HCT116 (cell line): ENCODE data around the gene ZNF536. TPM values are rescaled to one million over a fixed set of nuclear protein-coding genes. Genes with fewer than 3 reads are reported as not detected.

Experiments used
- ATAC-seq: fragments of 200-7000 bp; cut with Tn5 transposase; 2 replicates; pipeline ENCODE4 v1.9.1; 2020; ENCODE audit warnings: mild to moderate bottlenecking, moderate library complexity
- BruUV-seq: library from RNA; stranded (reverse); fragments of 400-500 nt; replicated peaks from 2 replicates; lab custom pipeline; 2021; lab: Mats Ljungman, UMichigan
- CTCF ChIA-PET: fragments of 300-600 bp; sonication (Branson Sonifier 250); formaldehyde crosslinking; loops from one replicate; lab custom pipeline; 2021; ENCODE audit warnings: antibody characterized with exemption; lab: Charles Lee
- POLR2A ChIA-PET: fragments of 300-600, 350-600 bp; sonication (Branson Sonifier 250); formaldehyde crosslinking; loops from one replicate; lab custom pipeline; 2021; ENCODE audit warnings: antibody characterized with exemption; lab: Charles Lee
- RAD21 ChIA-PET, 2 experiments: fragments of 300-600 bp; sonication (Branson Sonifier 250); formaldehyde crosslinking; loops; one replicate each; lab custom pipeline; 2023; ENCODE audit warnings: low total read pairs in 2 of 2; ENCODE audit not compliant: uncharacterized antibody in 2 of 2, unreplicated experiment in 2 of 2, low non-redundant PET in 1 of 2; lab: Charles Lee
- DNase-seq: peaks from one replicate; pipeline ENCODE4 v3.0.0-alpha.2; 2010; ENCODE audit warnings: low read depth, low spot score
- H2AFZ ChIP-seq: fragments of 200-600 bp; shearing (Covaris generic), sonication (generic); 2 replicates; pipeline ENCODE4 v1.6.1; 2017; ENCODE audit warnings: low read depth, mixed run types, mixed read lengths, antibody characterized with exemption, low read length; ENCODE audit not compliant: poor library complexity, severe bottlenecking
- H3K27ac ChIP-seq: 2 replicates; pipeline ENCODE4 v1.5.1; 2012; ENCODE audit warnings: low read depth, low read length
- H3K27me3 ChIP-seq: fragments of 200-600 bp; sonication (generic); 2 replicates; pipeline ENCODE4 v1.6.1; 2016; ENCODE audit warnings: mixed run types, low read length, mixed read lengths; ENCODE audit not compliant: insufficient read depth
- H3K36me3 ChIP-seq, 2 experiments: fragments of 200-500 bp in 1 of 2; fragments of 200-600 bp in 1 of 2; sonication (Bioruptor generic) in 1 of 2; sonication (generic) in 1 of 2; 2 replicates each; pipeline versions ENCODE4 v1.5.1 to v1.6.1; 2014 to 2016; ENCODE audit warnings: low read length in 2 of 2, inconsistent platforms in 1 of 2, mixed read lengths in 1 of 2, mixed run types in 1 of 2; ENCODE audit not compliant: insufficient read depth in 2 of 2, control insufficient read depth in 1 of 2
- H3K4me1 ChIP-seq, 2 experiments: fragments of 200-600 bp in 1 of 2; sonication (generic) in 1 of 2; 2 replicates each; pipeline versions ENCODE4 v1.5.1 to v1.6.1; 2012 to 2017; ENCODE audit warnings: low read length in 2 of 2, inconsistent platforms in 1 of 2, mild to moderate bottlenecking in 1 of 2, mixed read lengths in 1 of 2, mixed run types in 1 of 2, moderate library complexity in 1 of 2; ENCODE audit not compliant: insufficient read depth in 2 of 2, control insufficient read depth in 1 of 2
- H3K4me2 ChIP-seq: fragments of 200-600 bp; sonication (generic); 2 replicates; pipeline ENCODE4 v1.6.1; 2017; ENCODE audit warnings: mixed run types, low read length, mixed read lengths
- H3K4me3 ChIP-seq, 2 experiments: fragments of 200-600 bp in 1 of 2; sonication (generic) in 1 of 2; replicated peaks in 1 of 2; 2 replicates each; pipeline ENCODE4 v1.5.1; 2011 to 2016; ENCODE audit warnings: low read length in 2 of 2, control low read depth in 1 of 2, low read depth in 1 of 2, mild to moderate bottlenecking in 1 of 2, mixed read lengths in 1 of 2, mixed run types in 1 of 2
- H3K79me2 ChIP-seq: fragments of 200-600 bp; sonication (generic); 2 replicates; pipeline ENCODE4 v1.6.1; 2017; ENCODE audit warnings: mild to moderate bottlenecking, mixed run types, low read length, moderate library complexity, mixed read lengths; ENCODE audit not compliant: insufficient read depth
- H3K9ac ChIP-seq: fragments of 200-600 bp; sonication (generic); 2 replicates; pipeline ENCODE4 v1.6.1; 2016; ENCODE audit warnings: low read length, mixed read lengths
- H3K9me2 ChIP-seq: fragments of 200-600 bp; sonication (generic), shearing (Covaris generic); 2 replicates; pipeline ENCODE4 v1.6.1; 2017; ENCODE audit warnings: mixed run types, mild to moderate bottlenecking, moderate library complexity; ENCODE audit not compliant: insufficient read depth
- H3K9me3 ChIP-seq, 2 experiments: fragments of 200-500 bp in 1 of 2; fragments of 200-600 bp in 1 of 2; sonication (Bioruptor generic) in 1 of 2; sonication (generic) in 1 of 2; 2 replicates each; pipeline ENCODE4 v1.6.1; 2014 to 2017; ENCODE audit warnings: low read length in 2 of 2, mixed read lengths in 2 of 2, inconsistent platforms in 1 of 2, low read depth in 1 of 2, mild to moderate bottlenecking in 1 of 2, mixed run types in 1 of 2, moderate library complexity in 1 of 2; ENCODE audit not compliant: control insufficient read depth in 1 of 2, insufficient read depth in 1 of 2
- H4K20me1 ChIP-seq: fragments of 200-600 bp; sonication (generic), shearing (Covaris generic); 2 replicates; pipeline ENCODE4 v1.6.1; 2017; ENCODE audit warnings: mixed run types, mild to moderate bottlenecking, moderate library complexity; ENCODE audit not compliant: insufficient read depth
- CEBPB ChIP-seq: IDR thresholded peaks from 2 replicates; pipeline ENCODE4 v1.6.1; 2012; ENCODE audit warnings: low read depth
- EZH2 ChIP-seq: fragments of 200-600 bp; sonication (generic); IDR thresholded peaks from 2 replicates; pipeline ENCODE4 v1.6.1; 2017; ENCODE audit warnings: antibody characterized with exemption, mixed run types
- FOSL1 ChIP-seq: IDR thresholded peaks from 2 replicates; pipeline ENCODE4 v1.6.1; 2012; ENCODE audit warnings: low read depth
- POLR2A ChIP-seq: IDR thresholded peaks from 2 replicates; pipeline ENCODE4 v1.7.0; 2011; ENCODE audit warnings: borderline replicate concordance; ENCODE audit not compliant: insufficient read depth, insufficient read length; ENCODE audit errors: extremely low read depth
- SIN3A ChIP-seq: IDR thresholded peaks from 2 replicates; pipeline ENCODE4 v1.6.1; 2012; ENCODE audit warnings: low read depth
- TCF7L2 ChIP-seq: IDR thresholded peaks from 2 replicates; pipeline ENCODE4 v1.7.0; 2011; ENCODE audit warnings: borderline replicate concordance, inconsistent platforms; ENCODE audit not compliant: insufficient read depth, insufficient read length; ENCODE audit errors: extremely low read depth
- YY1 ChIP-seq: IDR thresholded peaks from 2 replicates; pipeline ENCODE4 v1.6.1; 2011; ENCODE audit warnings: low read length, low read depth, moderate library complexity, mild to moderate bottlenecking; ENCODE audit not compliant: insufficient replicate concordance; ENCODE audit errors: extremely low read depth
- intact Hi-C: fragments of 100-400 bp; cut with micrococcal nuclease; formaldehyde crosslinking; loops from 2 replicates; pipeline ENCODE4 v1.10.0; 2022
- total RNA-seq: library from RNA; stranded (reverse); gene quantifications from one replicate; pipeline ENCODE4 v1.2.1, GENCODE V29; 2021; ENCODE audit not compliant: unreplicated experiment
- TF ChIP-seq, protein P1 (sequence below): IDR thresholded peaks from 2 replicates; pipeline ENCODE4 v1.6.1; 2011; ENCODE audit warnings: mild to moderate bottlenecking, low read length, moderate library complexity; ENCODE audit not compliant: insufficient replicate concordance; ENCODE audit errors: extremely low read depth

The ZNF536 gene
- total RNA-seq, 1 experiment from 2014 or later = not detected

DNA sequence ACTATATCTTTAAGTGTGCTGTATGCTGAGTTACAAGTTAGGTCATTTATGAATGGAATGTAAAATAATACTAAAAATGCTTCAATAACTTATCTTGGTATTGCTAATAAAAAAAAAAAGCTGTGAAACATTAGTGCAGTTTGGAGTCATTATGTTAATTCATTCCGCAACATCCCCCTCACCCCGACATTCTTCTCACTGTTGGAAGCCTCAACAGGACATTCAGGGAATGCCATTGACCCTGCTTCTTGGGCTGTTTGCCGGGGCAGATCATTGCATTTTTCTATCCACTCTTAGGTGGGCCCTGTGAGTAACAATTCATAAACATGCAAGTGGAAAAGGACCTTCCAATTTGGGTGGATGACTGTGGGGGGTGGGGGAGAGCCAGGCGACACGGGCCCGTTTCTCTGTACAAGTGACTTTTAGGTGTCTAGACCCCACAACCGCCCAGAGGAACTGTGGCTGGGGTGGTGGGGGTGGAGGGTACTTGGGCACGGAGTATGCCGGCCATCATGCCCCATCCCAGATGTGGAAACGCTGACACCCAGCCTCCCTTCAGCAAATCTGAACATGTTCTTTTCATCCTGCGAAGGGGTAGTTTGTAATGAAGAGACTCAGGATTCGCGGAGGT lies 185.9 kb downstream of the ZNF536 start:
- TF ChIP-seq, protein P1, sequence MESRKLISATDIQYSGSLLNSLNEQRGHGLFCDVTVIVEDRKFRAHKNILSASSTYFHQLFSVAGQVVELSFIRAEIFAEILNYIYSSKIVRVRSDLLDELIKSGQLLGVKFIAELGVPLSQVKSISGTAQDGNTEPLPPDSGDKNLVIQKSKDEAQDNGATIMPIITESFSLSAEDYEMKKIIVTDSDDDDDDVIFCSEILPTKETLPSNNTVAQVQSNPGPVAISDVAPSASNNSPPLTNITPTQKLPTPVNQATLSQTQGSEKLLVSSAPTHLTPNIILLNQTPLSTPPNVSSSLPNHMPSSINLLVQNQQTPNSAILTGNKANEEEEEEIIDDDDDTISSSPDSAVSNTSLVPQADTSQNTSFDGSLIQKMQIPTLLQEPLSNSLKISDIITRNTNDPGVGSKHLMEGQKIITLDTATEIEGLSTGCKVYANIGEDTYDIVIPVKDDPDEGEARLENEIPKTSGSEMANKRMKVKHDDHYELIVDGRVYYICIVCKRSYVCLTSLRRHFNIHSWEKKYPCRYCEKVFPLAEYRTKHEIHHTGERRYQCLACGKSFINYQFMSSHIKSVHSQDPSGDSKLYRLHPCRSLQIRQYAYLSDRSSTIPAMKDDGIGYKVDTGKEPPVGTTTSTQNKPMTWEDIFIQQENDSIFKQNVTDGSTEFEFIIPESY = no peak
- TF ChIP-seq CEBPB (no peak), FOSL1 (no peak)
- ATAC-seq = no peak
- Histone ChIP-seq H3K27ac (no peak overlapping the region), H3K79me2 (no peaks in the 10 kb centered on the region), H3K4me1 (no peaks in the 10 kb centered on the region), H3K9ac (no peak overlapping the region), H3K27me3 (0 out of 2 replicates have a peak, but pooled peaks cover 3% of the 10 kb centered on the region), H3K4me2 (no peak overlapping the region), H4K20me1 (no peaks in the 10 kb centered on the region), H3K9me2 (no peaks in the 10 kb centered on the region), H3K4me3 (no peak overlapping the region), H2AFZ (no peak overlapping the region), H3K9me3 (no peaks in the 10 kb centered on the region), H3K36me3 (no peaks in the 10 kb centered on the region)
- ChIA-PET RAD21 (no interaction called here), POLR2A (no interaction called here), CTCF (no interaction called here)
- intact Hi-C loops = no loop called here
- no TSS peak for BruUV-seq
- no peak for DNase-seq

GRCh38 chr19:30558793-30559192 lies 186.6 kb downstream of the ZNF536 start:
- TF ChIP-seq TCF7L2 (no peak), YY1 (no peak), SIN3A (no peak), EZH2 (no peak), POLR2A (no peak), FOSL1 (no peak), CEBPB (no peak)
- Histone ChIP-seq H3K9ac (no peak overlapping the region), H3K36me3 (no peaks in the 10 kb centered on the region), H3K4me3 (no peak overlapping the region), H3K79me2 (no peaks in the 10 kb centered on the region), H3K27ac (no peak overlapping the region), H3K27me3 (0 out of 2 replicates have a peak, but pooled peaks cover 3% of the 10 kb centered on the region), H3K4me1 (no peaks in the 10 kb centered on the region), H4K20me1 (no peaks in the 10 kb centered on the region), H3K4me2 (no peak overlapping the region), H2AFZ (no peak overlapping the region), H3K9me3 (no peaks in the 10 kb centered on the region), H3K9me2 (no peaks in the 10 kb centered on the region)
- CTCF ChIA-PET = no interaction called here
- RAD21 ChIA-PET = no interaction called here
- intact Hi-C loops = no loop called here
- DNase-seq = no peak
- no peak for ATAC-seq
- POLR2A ChIA-PET = no interaction called here
- no TSS peak for BruUV-seq
